UCSD-AML1 (cell line): ENCODE data around the gene APOL3.
"Not testable (repeated sequence)": the region's sequence is repeated elsewhere in the genome, so short reads cannot be mapped to it uniquely, and the experiment has no call there.

Source experiments
- DNase-seq: peaks from one replicate; lab custom pipeline; 2025; ENCODE audit not compliant: unreplicated experiment; lab: John Stamatoyannopoulos, UW

Gene APOL3

DNA sequence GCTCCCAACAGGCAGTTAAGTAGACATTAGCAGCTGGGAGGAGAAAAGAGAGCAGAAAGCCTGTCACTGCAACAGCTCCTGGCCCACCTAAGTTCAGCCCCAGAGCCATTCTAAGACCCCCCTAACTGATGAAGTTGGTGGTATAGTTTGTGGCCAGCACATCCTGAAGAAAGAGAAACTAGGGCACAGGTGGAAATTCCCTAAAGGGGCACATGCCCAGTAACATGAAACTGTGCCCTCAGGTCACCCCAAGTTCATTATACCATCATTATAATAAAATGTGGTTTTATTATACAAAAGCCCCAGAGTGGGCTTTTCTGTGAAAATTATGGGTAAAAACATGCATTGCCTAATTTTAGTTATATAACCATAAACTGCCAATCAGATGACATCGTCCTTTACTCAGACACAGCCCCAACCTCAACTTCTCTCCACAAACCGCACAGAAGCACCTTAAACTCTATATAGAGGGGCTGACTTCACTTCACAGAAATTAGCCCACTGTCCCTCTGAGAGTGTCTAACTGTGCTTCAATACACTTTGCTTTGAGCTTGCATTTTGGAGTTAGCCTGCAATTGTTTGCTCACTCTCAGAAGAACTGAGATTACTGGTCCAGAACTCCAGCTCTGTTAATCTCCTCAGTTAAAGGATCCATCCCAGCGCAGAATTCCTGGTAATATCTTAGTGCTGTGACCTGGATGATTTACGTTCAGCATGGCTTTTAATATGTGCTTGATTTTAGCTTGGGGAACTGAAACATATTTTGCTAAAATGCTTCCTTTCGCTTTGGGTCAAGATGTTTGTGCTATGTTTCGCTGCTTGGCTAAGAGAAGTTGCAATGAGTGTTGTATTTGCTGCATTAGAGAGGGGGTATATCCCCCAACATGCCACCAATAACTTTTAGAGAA is 1.8 kb upstream of the APOL3 start:
- DNase-seq = no peak

- not testable (repeated sequence) for DNase-seq
These were observed 1.2 kb upstream of the APOL3 start for GRCh38 chr22:36161793-36162126.

DNA sequence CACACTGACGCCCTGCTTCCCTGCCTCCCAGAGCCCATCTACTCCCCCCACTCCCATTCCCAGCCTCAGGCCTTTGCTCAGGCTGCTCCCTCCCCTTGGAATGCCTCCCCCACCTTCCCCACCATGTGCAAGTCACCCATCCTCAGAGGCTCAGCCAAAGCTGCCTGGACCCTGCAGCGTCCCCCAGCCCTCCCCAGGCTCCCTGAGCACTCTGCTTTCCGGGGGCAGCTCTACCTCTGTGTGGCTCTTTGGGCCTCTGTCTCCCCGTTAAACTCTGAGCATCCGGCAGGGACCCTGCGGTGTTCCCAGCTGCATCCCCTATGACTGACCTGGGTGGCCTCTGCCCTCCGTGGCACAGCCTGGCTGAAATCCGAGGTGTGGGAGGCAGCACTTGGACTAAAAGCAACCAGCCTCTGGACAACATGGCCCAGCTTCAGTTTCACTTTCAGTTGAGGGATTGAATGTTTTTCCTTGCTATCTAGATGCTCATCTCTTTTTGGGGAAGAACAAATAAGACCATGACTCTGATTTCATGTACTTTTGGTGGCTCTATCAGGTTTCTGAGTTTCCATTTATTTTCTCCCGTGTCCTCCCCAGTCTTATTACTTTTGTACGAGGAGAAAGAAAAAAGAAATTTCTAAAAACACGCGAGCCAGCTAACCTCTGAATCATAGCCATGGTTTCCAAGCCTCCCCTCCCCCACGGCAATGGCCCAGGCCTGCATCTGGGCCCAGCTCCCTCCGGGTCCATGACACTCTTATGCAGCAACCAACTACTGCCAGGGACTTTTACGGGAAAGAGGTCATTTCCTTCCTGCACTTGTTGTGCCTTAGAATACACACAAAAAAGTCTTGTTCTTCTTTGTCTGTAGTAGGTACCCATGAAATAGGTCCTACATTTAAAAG is 3.8 kb downstream of the APOL3 start:
- peak; percentile 79 for DNase-seq

- DNase-seq = no peak
These were observed 4.4 kb downstream of the APOL3 start for GRCh38 chr22:36156119-36156514.

- DNase-seq = no peak
These were observed 4.9 kb downstream of the APOL3 start for GRCh38 chr22:36155702-36156101.

DNA sequence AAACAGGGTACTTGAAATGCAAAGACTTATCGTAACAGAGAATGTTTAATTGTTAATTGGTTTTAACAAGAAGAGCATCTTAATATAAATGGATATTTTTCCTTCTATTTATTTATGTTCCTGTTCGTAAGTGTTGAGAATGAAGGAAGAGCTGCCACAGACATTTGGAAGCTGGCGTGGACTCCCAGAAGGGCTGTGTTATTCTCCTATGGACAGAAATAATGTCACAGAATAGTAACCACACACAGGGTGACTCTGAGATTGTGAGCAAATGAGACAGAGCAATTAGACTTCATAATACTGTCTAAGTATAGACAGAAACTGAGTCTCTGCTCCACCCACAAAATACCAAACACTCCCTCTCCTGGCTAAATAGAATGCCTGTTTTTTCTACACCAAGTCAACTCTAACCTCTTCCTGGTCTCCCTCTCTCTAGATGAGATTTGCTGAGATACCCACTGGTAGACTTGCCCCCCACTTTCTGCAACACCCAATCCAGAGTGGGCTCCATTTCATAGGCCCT is 6.1 kb downstream of the APOL3 start:
- no peak for DNase-seq

- no peak for DNase-seq
These were observed 6.8 kb downstream of the APOL3 start for GRCh38 chr22:36153501-36154422.

DNA sequence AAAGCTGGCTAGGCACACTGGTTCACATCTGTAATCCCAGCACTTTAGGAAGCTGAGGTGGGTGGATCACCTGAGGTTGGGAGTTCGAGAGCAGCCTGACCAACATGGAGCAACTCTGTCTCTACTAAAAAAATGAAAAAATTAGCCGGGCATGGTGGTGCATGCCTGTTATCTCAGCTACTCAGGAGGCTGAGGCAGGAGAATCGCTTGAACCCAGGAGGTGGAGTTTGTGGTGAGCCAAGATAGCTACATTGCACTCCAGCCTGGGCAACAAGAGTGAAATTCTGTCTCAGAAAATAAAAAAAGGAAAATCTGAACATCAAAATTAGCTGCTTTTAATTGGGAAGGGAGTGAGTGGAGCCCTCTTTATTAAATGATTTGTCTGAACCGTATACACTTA is 7.7 kb downstream of the APOL3 start:
- not testable (repeated sequence) for DNase-seq

DNA sequence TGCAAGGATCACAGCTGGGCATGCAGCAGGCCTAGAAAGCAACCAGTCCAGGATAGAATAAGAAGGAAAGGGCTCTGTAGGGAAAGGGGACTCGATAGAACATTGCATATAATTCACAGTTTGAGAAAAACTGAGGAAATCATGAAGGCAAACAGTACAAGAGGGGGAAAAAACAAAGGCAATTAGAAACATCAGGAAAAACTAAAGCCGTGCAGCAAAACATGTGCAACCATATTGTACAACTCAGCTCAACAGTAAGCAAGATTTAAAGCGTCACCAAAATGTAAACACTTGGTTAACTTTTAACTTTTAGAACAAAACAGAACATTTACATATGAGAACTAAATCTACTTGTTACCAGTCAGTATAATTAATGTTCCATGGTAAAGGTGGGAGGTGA is 8.5 kb downstream of the APOL3 start:
- DNase-seq = no peak

DNA sequence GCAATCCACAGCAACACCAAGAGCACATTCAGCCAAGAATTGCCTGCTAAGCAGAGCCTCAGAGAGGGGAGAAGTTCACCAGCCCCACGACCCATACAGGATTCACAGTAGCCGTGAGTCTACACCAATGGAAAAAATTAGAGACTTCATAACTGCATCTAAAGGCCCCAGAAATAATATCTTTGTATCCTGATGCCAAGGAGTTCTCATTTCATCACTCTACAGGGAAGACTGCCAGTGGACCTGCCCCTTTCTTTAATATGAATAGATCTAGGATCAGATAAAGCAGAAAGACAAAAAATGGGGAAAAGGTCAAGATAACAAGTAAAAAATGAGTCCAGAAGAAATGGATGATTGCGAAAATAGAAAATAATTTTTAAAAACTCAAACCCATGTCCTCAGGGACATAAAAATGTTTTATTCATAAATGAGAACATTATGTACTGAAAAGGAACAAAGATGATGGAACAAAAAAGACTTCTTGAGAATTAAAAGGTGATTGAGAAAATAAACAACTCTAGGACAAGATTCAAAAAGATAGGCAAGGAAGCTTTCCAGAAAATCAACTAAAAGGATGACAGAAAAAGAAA is 9.5 kb downstream of the APOL3 start:
- no peak for DNase-seq

DNA sequence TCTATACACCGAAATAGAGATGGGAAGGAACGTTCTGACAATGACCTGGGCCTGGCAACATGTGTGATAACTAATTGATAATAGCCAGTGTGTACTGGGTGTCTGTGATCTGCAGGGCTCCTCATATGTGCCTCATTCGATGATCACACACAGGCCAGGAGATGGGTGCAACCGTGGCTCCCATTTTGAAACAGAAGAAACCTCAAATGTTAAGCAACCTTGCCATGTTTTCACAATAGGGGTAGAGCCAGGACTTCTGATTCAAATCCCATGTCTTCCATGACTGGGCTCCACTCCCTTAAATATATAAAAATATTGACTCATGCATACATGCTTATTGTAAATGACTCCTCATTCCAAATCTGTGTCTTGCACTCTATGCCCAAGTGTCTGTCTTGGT is 11.1 kb downstream of the APOL3 start:
- DNase-seq = no peak

- DNase-seq = no peak
These were observed 12.1 kb downstream of the APOL3 start for GRCh38 chr22:36148411-36148810.

DNA sequence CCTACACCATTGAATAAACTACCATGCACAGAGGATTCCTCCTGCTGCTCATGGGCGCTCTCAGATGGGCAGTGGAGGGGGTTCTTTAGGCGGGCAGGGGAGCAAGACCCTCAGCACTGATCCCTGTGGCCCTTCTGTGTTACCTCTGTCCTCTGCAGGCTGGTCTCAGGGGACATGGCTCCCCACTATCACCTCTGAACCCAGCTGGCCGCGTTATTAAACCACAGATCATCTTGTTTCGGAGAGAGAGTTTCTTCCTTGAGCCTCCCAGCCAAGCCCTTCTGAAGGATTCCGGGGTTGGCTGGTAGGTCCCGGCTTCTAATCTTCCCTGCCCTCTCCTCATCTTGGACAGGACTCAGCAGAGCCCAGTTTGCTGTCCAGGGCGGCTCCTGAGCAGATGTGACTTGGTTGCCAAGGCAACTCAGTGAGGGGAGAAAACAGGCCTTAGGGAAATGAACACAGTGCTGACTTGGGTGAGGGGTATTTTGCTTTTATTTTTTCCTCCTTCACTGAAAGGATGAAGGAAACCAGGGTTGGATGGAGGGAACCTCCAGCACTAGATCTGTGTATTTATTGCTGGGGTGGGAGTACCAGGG is 13.3 kb downstream of the APOL3 start:
- no peak for DNase-seq

- no peak for DNase-seq
These were observed 14.7 kb downstream of the APOL3 start for GRCh38 chr22:36145881-36146280.

- DNase-seq = peak; percentile 47
These were observed 15.5 kb downstream of the APOL3 start for GRCh38 chr22:36144886-36145541.

DNA sequence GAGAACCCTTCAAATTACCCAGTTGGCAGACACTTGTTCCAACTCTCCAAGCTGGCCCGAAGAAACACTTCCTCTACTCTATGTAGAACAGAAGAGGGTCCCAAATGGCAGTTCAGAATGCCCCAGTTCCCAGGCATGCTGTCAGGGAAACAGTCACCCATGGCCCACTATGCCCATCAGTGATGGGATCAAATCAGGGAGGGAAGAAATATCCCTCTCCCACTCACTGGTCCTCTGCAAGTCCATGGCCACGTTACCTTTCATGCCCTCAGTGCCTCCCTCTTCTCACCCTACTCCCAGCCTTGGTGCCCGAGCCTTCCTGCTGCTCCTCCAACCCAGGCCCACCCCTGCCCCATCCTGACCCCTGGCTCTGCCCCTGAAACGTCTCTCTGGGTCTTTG is 16.6 kb downstream of the APOL3 start:
- no peak for DNase-seq

- no peak for DNase-seq
These were observed 17.3 kb downstream of the APOL3 start for GRCh38 chr22:36143066-36143815.

DNA sequence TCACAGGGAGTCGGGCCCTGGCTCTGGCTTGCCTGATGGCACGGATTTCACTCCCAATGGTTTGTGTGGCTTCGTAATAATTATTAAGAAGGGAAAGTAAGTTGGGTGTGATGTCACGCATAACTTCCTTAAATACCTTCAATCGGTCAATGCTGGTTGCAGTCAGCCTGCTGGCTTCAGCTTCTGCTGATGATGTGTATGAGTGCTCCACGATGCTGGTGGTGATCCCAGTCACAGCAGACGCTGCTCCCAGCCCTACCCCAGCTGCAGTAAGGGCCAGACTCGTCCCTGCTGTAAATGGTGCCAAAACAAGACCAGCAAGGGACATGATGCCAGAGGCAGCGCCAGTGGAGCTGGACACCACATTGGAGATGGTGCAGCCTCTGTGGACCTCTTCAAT is 19.1 kb downstream of the APOL3 start:
- no peak for DNase-seq

DNA sequence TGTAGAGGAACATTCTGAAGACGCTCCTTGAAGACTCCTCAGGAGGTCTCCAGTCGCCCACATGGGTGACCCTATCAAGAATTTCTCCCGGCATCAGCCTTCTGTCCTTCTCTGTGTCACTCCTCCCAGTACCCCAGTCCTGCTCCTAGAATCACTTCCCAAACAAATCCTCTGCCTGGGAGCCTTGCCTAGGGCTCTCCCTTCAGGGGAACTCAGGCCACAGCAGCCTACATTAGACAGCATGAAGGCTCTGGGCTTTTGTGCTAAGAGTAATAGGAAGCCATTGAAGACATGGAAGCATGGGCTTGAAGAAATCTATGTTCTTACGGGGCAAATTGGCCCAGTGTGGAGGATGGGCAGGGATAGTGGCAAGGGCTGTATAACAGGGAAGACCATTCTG is 21.8 kb downstream of the APOL3 start:
- DNase-seq = not testable (repeated sequence)
